ENCODE data around the gene POLR2A. TPM values are rescaled to one million over a fixed set of nuclear protein-coding genes. Genes with fewer than 3 reads are reported as not detected.

Gene POLR2A
- total and polyA plus RNA-seq, 4 donors = 13.3 to 54.4 (median 34.8) TPM

DNA sequence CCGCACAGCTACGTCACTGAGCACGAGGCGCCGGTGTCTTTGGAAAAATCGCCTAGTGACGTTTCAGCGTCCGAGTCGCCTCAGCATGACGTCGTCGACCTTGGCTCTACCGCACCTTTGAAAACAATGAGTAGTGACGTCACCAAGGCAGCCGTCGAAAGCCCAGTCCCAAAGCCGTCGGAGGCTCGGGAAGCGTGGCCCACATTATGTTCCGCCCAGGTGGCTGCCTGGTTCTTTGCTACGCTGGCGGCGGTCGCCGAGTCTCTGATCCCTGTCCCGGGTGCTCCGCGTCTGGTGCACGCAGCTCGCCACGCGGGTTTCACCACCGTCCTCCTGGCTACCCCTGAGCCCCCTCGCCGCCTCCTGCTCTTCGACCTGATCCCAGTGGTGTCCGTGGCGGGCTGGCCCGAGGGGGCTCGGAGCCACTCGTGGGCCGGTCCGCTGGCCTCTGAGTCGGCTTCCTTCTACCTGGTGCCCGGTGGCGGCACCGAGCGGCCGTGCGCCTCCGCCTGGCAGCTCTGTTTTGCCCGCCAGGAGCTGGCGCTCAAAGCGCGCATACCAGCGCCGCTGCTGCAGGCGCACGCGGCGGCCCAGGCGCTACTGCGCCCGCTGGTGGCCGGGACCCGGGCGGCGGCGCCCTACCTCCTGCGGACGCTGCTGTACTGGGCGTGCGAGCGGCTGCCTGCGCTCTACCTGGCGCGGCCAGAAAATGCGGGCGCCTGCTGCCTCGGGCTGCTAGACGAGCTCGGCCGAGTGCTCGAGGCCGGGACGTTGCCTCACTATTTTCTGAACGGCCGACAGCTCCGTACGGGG, 47.4 kb upstream of the POLR2A start (continued):
- TF ChIP-seq, protein P1, sequence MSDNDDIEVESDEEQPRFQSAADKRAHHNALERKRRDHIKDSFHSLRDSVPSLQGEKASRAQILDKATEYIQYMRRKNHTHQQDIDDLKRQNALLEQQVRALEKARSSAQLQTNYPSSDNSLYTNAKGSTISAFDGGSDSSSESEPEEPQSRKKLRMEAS (IDR thresholded peaks at IDR 0.05) = no peak
- no peak for TF ChIP-seq RXRA (IDR thresholded peaks at IDR 0.05)
- no peak for TF ChIP-seq GABPA (IDR thresholded peaks at IDR 0.05 in 1 of 2, conservative IDR thresholded peaks at IDR 0.05 in 1 of 2)
- no peak for TF ChIP-seq NR2F2 (IDR thresholded peaks at IDR 0.05)
- no peak for TF ChIP-seq FOXA2 (IDR thresholded peaks at IDR 0.05)
- TF ChIP-seq, protein P2, sequence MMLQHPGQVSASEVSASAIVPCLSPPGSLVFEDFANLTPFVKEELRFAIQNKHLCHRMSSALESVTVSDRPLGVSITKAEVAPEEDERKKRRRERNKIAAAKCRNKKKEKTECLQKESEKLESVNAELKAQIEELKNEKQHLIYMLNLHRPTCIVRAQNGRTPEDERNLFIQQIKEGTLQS (IDR thresholded peaks at IDR 0.05) = no peak

DNA sequence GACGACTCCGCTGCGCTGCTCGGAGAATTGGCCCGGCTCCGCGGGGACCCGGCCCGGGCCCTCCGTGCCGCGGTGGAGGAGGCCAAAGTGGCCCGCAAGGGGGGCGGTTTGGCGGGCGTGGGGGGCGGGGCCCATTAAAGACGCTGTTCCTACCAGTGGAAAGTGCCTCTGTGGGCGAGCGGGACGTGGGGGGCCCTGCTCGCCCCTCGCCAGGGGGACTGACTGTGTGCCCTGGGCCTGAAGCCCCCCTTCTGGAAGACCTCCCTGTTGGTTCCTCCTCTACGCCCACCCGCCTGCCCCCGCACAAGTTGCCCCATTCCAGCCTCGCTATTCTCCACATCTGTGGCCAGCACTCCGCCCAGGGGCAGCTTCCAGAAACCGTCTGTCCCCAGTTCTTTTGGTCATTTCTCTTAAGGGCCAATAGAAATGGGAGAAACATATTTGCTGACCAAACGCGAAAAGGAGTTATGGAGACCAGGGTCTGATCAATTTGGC, 46.8 kb upstream of the POLR2A start:
- Histone ChIP-seq H3K27me3 (ENCODE audit: control insufficient read depth in 4 of 4, insufficient read depth in 4 of 4, low read length in 3 of 4) (peaks cover 0 to 3% (median 0%) of the 10 kb centered on the region in 4 donors), H3K27ac (ENCODE audit: low read depth in 1 of 2, low read length in 2 of 2) (peak overlapping the region in 1 of 2 donors; percentile 69), H3K4me3 (ENCODE audit: low read depth in 1 of 3, low read length in 3 of 3) (peak overlapping the region in 1 of 3 donors; percentile 31), H3K36me3 (ENCODE audit: control insufficient read depth in 4 of 4, insufficient read depth in 3 of 4, low read depth in 1 of 4, low read length in 3 of 4) (no peaks in the 10 kb centered on the region), H3K9me3 (ENCODE audit: control insufficient read depth in 4 of 4, low read length in 3 of 4) (no peaks in the 10 kb centered on the region), H3K4me1 (ENCODE audit: control insufficient read depth in 4 of 4, insufficient read depth in 4 of 4, low read length in 3 of 4) (peaks cover 20 to 48% (median 39%) of the 10 kb centered on the region in 4 donors), H3K9ac (ENCODE audit: low read depth in 1 of 2, low read length in 2 of 2) (no peak overlapping the region)
- TF ChIP-seq NR2F2 (IDR thresholded peaks at IDR 0.05) = no peak
- TF ChIP-seq YY1 (IDR thresholded peaks at IDR 0.05) = no peak
- TF ChIP-seq, protein P2 (IDR thresholded peaks at IDR 0.05) = no peak
- TF ChIP-seq, protein P3, sequence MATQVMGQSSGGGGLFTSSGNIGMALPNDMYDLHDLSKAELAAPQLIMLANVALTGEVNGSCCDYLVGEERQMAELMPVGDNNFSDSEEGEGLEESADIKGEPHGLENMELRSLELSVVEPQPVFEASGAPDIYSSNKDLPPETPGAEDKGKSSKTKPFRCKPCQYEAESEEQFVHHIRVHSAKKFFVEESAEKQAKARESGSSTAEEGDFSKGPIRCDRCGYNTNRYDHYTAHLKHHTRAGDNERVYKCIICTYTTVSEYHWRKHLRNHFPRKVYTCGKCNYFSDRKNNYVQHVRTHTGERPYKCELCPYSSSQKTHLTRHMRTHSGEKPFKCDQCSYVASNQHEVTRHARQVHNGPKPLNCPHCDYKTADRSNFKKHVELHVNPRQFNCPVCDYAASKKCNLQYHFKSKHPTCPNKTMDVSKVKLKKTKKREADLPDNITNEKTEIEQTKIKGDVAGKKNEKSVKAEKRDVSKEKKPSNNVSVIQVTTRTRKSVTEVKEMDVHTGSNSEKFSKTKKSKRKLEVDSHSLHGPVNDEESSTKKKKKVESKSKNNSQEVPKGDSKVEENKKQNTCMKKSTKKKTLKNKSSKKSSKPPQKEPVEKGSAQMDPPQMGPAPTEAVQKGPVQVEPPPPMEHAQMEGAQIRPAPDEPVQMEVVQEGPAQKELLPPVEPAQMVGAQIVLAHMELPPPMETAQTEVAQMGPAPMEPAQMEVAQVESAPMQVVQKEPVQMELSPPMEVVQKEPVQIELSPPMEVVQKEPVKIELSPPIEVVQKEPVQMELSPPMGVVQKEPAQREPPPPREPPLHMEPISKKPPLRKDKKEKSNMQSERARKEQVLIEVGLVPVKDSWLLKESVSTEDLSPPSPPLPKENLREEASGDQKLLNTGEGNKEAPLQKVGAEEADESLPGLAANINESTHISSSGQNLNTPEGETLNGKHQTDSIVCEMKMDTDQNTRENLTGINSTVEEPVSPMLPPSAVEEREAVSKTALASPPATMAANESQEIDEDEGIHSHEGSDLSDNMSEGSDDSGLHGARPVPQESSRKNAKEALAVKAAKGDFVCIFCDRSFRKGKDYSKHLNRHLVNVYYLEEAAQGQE (IDR thresholded peaks at IDR 0.05) = no peak
- TF ChIP-seq JUND (IDR thresholded peaks at IDR 0.05) = no peak
- TF ChIP-seq, protein P1 (IDR thresholded peaks at IDR 0.05) = no peak
- TF ChIP-seq FOXA2 (IDR thresholded peaks at IDR 0.05) = no peak
- TF ChIP-seq FOXA1 (IDR thresholded peaks at IDR 0.05) = no peak
- no peak for TF ChIP-seq RXRA (IDR thresholded peaks at IDR 0.05)
- TF ChIP-seq, protein P4, sequence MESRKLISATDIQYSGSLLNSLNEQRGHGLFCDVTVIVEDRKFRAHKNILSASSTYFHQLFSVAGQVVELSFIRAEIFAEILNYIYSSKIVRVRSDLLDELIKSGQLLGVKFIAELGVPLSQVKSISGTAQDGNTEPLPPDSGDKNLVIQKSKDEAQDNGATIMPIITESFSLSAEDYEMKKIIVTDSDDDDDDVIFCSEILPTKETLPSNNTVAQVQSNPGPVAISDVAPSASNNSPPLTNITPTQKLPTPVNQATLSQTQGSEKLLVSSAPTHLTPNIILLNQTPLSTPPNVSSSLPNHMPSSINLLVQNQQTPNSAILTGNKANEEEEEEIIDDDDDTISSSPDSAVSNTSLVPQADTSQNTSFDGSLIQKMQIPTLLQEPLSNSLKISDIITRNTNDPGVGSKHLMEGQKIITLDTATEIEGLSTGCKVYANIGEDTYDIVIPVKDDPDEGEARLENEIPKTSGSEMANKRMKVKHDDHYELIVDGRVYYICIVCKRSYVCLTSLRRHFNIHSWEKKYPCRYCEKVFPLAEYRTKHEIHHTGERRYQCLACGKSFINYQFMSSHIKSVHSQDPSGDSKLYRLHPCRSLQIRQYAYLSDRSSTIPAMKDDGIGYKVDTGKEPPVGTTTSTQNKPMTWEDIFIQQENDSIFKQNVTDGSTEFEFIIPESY (IDR thresholded peaks at IDR 0.05) = no peak
- TF ChIP-seq EGR1 (IDR thresholded peaks at IDR 0.05; ENCODE audit: low read depth in 2 of 2) = no peak
- TF ChIP-seq GABPA (IDR thresholded peaks at IDR 0.05 in 1 of 2, conservative IDR thresholded peaks at IDR 0.05 in 1 of 2) = no peak
- DNase-seq (ENCODE audit: low spot score) = no peak
- WGBS = 25% methylated on average over 31 of the region's 31 CpGs

All from liver (tissue), 9 donors.